H1 (cell line): ENCODE results near the gene PSMB9. TPM values are rescaled to one million over a fixed set of nuclear protein-coding genes. Genes with fewer than 3 reads are reported as not detected.

Experiments
- CTCF ChIA-PET: fragments of 300-600 bp; sonication (Branson Sonifier 250); formaldehyde crosslinking; loops from one replicate; lab custom pipeline; 2021; ENCODE audit not compliant: partially characterized antibody; lab: Charles Lee
- POLR2A ChIA-PET: fragments of 300-600 bp; sonication (Branson Sonifier 250); formaldehyde crosslinking; loops from one replicate; lab custom pipeline; 2021; ENCODE audit warnings: inconsistent platforms; ENCODE audit not compliant: partially characterized antibody; lab: Charles Lee
- DNase-seq, 2 experiments: peaks; one replicate each; pipeline versions ENCODE4 v3.0.0 to v3.0.0-alpha.2; 2010 to 2022; ENCODE audit warnings: low spot score in 2 of 2, low read depth in 1 of 2, mixed read lengths in 1 of 2
- FAIRE-seq: peaks from 2 replicates; lab custom pipeline; 2011; peaks lifted over from hg19 to GRCh38; lab: Jason Lieb, UNC
- H2AFZ ChIP-seq: 2 replicates; pipeline ENCODE4 v1.8.1; 2012; ENCODE audit warnings: low read length, inconsistent platforms
- H2AK5ac ChIP-seq: 2 replicates; pipeline ENCODE4 v1.6.1; 2013; ENCODE audit warnings: low read depth, low read length
- H2BK120ac ChIP-seq: replicated peaks from 2 replicates; pipeline ENCODE3; 2013; ENCODE audit warnings: low read depth, low read length, inconsistent platforms
- H2BK12ac ChIP-seq: 2 replicates; pipeline ENCODE4 v1.6.1; 2013; ENCODE audit warnings: low read depth, low read length
- H2BK15ac ChIP-seq: 2 replicates; pipeline ENCODE4 v1.6.1; 2013; ENCODE audit warnings: low read length
- H2BK20ac ChIP-seq: 2 replicates; pipeline ENCODE4 v1.6.1; 2013; ENCODE audit warnings: low read length
- H2BK5ac ChIP-seq: 2 replicates; pipeline ENCODE4 v1.6.1; 2013; ENCODE audit warnings: low read depth, low read length
- H3K14ac ChIP-seq: 2 replicates; pipeline ENCODE4 v1.6.1; 2013; ENCODE audit warnings: inconsistent platforms; ENCODE audit not compliant: insufficient read length
- H3K18ac ChIP-seq: 2 replicates; pipeline ENCODE4 v1.6.1; 2013; ENCODE audit warnings: low read length; ENCODE audit errors: extremely low read depth
- H3K23ac ChIP-seq: 2 replicates; pipeline ENCODE4 v1.6.1; 2013; ENCODE audit warnings: inconsistent platforms; ENCODE audit not compliant: insufficient read length
- H3K23me2 ChIP-seq: 2 replicates; pipeline ENCODE4 v1.6.1; 2013; ENCODE audit warnings: low read depth, low read length
- H3K27ac ChIP-seq: 2 replicates; pipeline ENCODE4 v1.6.1; 2011; ENCODE audit warnings: low read depth, low read length, inconsistent platforms
- H3K27me3 ChIP-seq, 4 experiments: replicated peaks in 1 of 4; 1 replicate in 1 of 4; 2 replicates in 3 of 4; pipeline versions ENCODE4 v1.6.1 to v1.8.1; 2011 to 2013; ENCODE audit warnings: low read length in 3 of 4, mild to moderate bottlenecking in 3 of 4, inconsistent platforms in 2 of 4, mixed read lengths in 2 of 4, moderate library complexity in 1 of 4; ENCODE audit not compliant: control insufficient read depth in 3 of 4, insufficient read depth in 3 of 4; ENCODE audit errors: extremely low read depth in 1 of 4
- H3K36me3 ChIP-seq, 4 experiments: 2 replicates each; pipeline versions ENCODE4 v1.6.1 to v1.8.1; 2011 to 2013; ENCODE audit warnings: mild to moderate bottlenecking in 4 of 4, low read length in 3 of 4, moderate library complexity in 2 of 4, control low read depth in 1 of 4, inconsistent platforms in 1 of 4; ENCODE audit not compliant: insufficient read depth in 4 of 4, control insufficient read depth in 2 of 4
- H3K4ac ChIP-seq: replicated peaks from 2 replicates; pipeline ENCODE3; 2013; ENCODE audit warnings: low read length, low read depth, mixed read lengths, inconsistent platforms; ENCODE audit not compliant: insufficient read length
- H3K4me1 ChIP-seq, 4 experiments: replicated peaks in 1 of 4; 1 replicate in 1 of 4; 2 replicates in 3 of 4; pipeline versions ENCODE4 v1.6.1 to v1.8.1; 2011 to 2013; ENCODE audit warnings: low read length in 3 of 4, inconsistent platforms in 2 of 4, mixed read lengths in 1 of 4; ENCODE audit not compliant: insufficient read depth in 4 of 4, control insufficient read depth in 3 of 4
- H3K4me2 ChIP-seq, 2 experiments: 2 replicates each; pipeline versions ENCODE4 v1.6.1 to v1.8.1; 2011 to 2013; ENCODE audit warnings: low read depth in 2 of 2, low read length in 2 of 2, control low read depth in 1 of 2, inconsistent platforms in 1 of 2, mild to moderate bottlenecking in 1 of 2; ENCODE audit not compliant: insufficient read depth in 1 of 2
- H3K4me3 ChIP-seq, 4 experiments: fragments of 200-600, 300-600 bp in 1 of 4; sonication (generic), shearing (Covaris generic), sonication (Bioruptor Twin) in 1 of 4; 2 replicates each; pipeline versions ENCODE4 v1.5.1 to v1.8.1; 2011 to 2016; ENCODE audit warnings: low read length in 4 of 4, low read depth in 3 of 4, control low read depth in 2 of 4, inconsistent platforms in 2 of 4, mild to moderate bottlenecking in 2 of 4, mixed read lengths in 1 of 4, moderate library complexity in 1 of 4; ENCODE audit not compliant: insufficient read depth in 2 of 4; ENCODE audit errors: extremely low read depth in 1 of 4
- H3K56ac ChIP-seq: replicated peaks from 2 replicates; pipeline ENCODE3; 2013; ENCODE audit warnings: low read depth, mild to moderate bottlenecking, mixed read lengths, low read length, inconsistent platforms; ENCODE audit not compliant: insufficient read length
- H3K79me1 ChIP-seq: 2 replicates; pipeline ENCODE4 v1.6.1; 2013; ENCODE audit warnings: low read depth, low read length, control low read depth
- H3K79me2 ChIP-seq, 2 experiments: 2 replicates each; pipeline versions ENCODE4 v1.6.1 to v1.8.1; 2012 to 2013; ENCODE audit warnings: low read length in 2 of 2, mild to moderate bottlenecking in 2 of 2, inconsistent platforms in 1 of 2; ENCODE audit not compliant: insufficient read depth in 2 of 2, control insufficient read depth in 1 of 2
- H3K9ac ChIP-seq, 4 experiments: replicated peaks in 1 of 4; 1 replicate in 1 of 4; 2 replicates in 3 of 4; pipeline versions ENCODE4 v1.6.1 to v1.8.1; 2011 to 2013; ENCODE audit warnings: low read depth in 3 of 4, low read length in 3 of 4, control low read depth in 2 of 4, mild to moderate bottlenecking in 2 of 4, moderate library complexity in 2 of 4, inconsistent platforms in 1 of 4; ENCODE audit errors: extremely low read depth in 1 of 4
- H3K9me3 ChIP-seq, 2 experiments: 2 replicates each; pipeline versions ENCODE4 v1.6.1 to v1.8.1; 2012 to 2013; ENCODE audit warnings: mild to moderate bottlenecking in 2 of 2, moderate library complexity in 2 of 2, control low read depth in 1 of 2, inconsistent platforms in 1 of 2, low read depth in 1 of 2, low read length in 1 of 2, mixed read lengths in 1 of 2; ENCODE audit not compliant: insufficient read depth in 2 of 2
- H4K20me1 ChIP-seq, 2 experiments: replicated peaks in 1 of 2; 2 replicates each; pipeline versions ENCODE3 to v1.8.1; 2011 to 2013; ENCODE audit warnings: inconsistent platforms in 2 of 2, low read length in 2 of 2, mild to moderate bottlenecking in 1 of 2; ENCODE audit not compliant: insufficient read depth in 2 of 2, control insufficient read depth in 1 of 2
- H4K5ac ChIP-seq: 2 replicates; pipeline ENCODE4 v1.6.1; 2013; ENCODE audit warnings: low read length, low read depth, mixed read lengths, inconsistent platforms; ENCODE audit not compliant: insufficient read length
- H4K8ac ChIP-seq: 2 replicates; pipeline ENCODE4 v1.8.0; 2013; ENCODE audit warnings: mild to moderate bottlenecking, moderate library complexity, low read length, inconsistent platforms; ENCODE audit not compliant: insufficient read depth; ENCODE audit errors: extremely low read depth
- H4K91ac ChIP-seq: replicated peaks from 2 replicates; pipeline ENCODE3; 2013; ENCODE audit warnings: low read length, mixed read lengths, inconsistent platforms; ENCODE audit not compliant: insufficient read length
- CHD1 ChIP-seq: IDR thresholded peaks from 2 replicates; pipeline ENCODE4 v1.6.1; 2012; ENCODE audit warnings: low read depth, low read length, improper control_type of control experiment
- EZH2 ChIP-seq: fragments of 200-600 bp; sonication (generic); IDR thresholded peaks from 2 replicates; pipeline ENCODE4 v1.7.1; 2012; ENCODE audit warnings: low read depth, mild to moderate bottlenecking, moderate library complexity, low read length, inconsistent platforms; ENCODE audit not compliant: severe bottlenecking
- JUND ChIP-seq: IDR thresholded peaks from 2 replicates; pipeline ENCODE4 v1.6.1; 2011; ENCODE audit warnings: mild to moderate bottlenecking, improper control_type of control experiment, low read length
- NANOG ChIP-seq: IDR thresholded peaks from 2 replicates; pipeline ENCODE4 v1.6.1; 2011; ENCODE audit warnings: low read length, low read depth, mild to moderate bottlenecking, inconsistent platforms; ENCODE audit not compliant: insufficient read depth, poor library complexity, severe bottlenecking
- PHF8 ChIP-seq: fragments of 200-600 bp; sonication (generic); conservative IDR thresholded peaks from 2 replicates; pipeline ENCODE4 v1.7.1; 2012; ENCODE audit warnings: low read depth, mild to moderate bottlenecking, inconsistent platforms, low read length, moderate library complexity
- RAD21 ChIP-seq, 2 experiments: IDR thresholded peaks in 1 of 2; conservative IDR thresholded peaks in 1 of 2; 2 replicates each; pipeline ENCODE4 v1.6.1; 2011; ENCODE audit warnings: low read depth in 2 of 2, low read length in 2 of 2, improper control_type of control experiment in 1 of 2, inconsistent platforms in 1 of 2, mild to moderate bottlenecking in 1 of 2, moderate library complexity in 1 of 2
- RFX5 ChIP-seq: IDR thresholded peaks from 2 replicates; pipeline ENCODE4 v1.6.1; 2011; ENCODE audit warnings: low read depth, low read length, improper control_type of control experiment, borderline replicate concordance
- SP1 ChIP-seq: IDR thresholded peaks from 2 replicates; pipeline ENCODE4 v1.6.1; 2011; ENCODE audit warnings: low read depth, low read length
- WGBS, 2 experiments: shearing (Covaris generic) in 1 of 2; methylation state at CpG; one replicate each; pipeline versions ENCODE4 v1.1.6 to v1.1.7; 2013 to 2015; ENCODE audit warnings: low lambda C conversion rate in 2 of 2, mixed read lengths in 2 of 2, inconsistent platforms in 1 of 2, low coverage in 1 of 2, missing lambda C conversion rate in 1 of 2; ENCODE audit not compliant: insufficient replicate concordance in 2 of 2, insufficient coverage in 1 of 2, insufficient read length in 1 of 2; ENCODE audit errors: extremely low coverage in 1 of 2, missing lambda C conversion rate in 1 of 2; 5-methylcytosine and 5-hydroxymethylcytosine counted together
- polyA plus RNA-seq, 7 experiments: library from polyadenylated mRNA; depleted of rRNA in 3 of 7; stranded (reverse) in 5 of 7; unstranded in 2 of 7; fragments of >200 nt in 5 of 7; fragments of 200-250 nt in 2 of 7; gene quantifications; 1 replicate in 5 of 7; 2 replicates in 1 of 7; 4 replicates in 1 of 7; pipeline versions ENCODE4 v1.2.1 to v1.2.3, GENCODE V29; 2011 to 2013; ENCODE audit warnings: missing spikeins in 2 of 7, mixed read lengths in 2 of 7
- total RNA-seq: library from RNA; stranded (reverse); fragmentation: NEBNext Ultra II Directional; extraction: Animal tissue kit (Norgen Biotek cat#: 25700); gene quantifications from 2 replicates; pipeline ENCODE4 v1.2.1, GENCODE V29; 2021

Gene PSMB9
- total and polyA plus RNA-seq, 2 of the 8 experiments (the other 6 are each of a cell fraction or from before 2014, with no cell fraction given), result 4.5 to 22.8 TPM

- 89% methylated on average over 2 of the region's 2 CpGs; no CpG with 5 or more reads in 1 of the 2 experiments for WGBS, 2 experiments
- Histone ChIP-seq H3K79me2 (no peaks in the 10 kb centered on the region), H2BK20ac (no peak overlapping the region), H2BK120ac (no peak overlapping the region), H3K4me3 (no peak overlapping the region), H4K8ac (no peak overlapping the region), H2AFZ (no peak overlapping the region)
- TF ChIP-seq PHF8 (no peak), CHD1 (no peak), RFX5 (no peak), NANOG (no peak), SP1 (no peak), RAD21 (IDR thresholded peaks at IDR 0.05 in 1 of 2, conservative IDR thresholded peaks at IDR 0.05 in 1 of 2; ENCODE audit: low read depth in 2 of 2, low read length in 2 of 2) (no peak), JUND (no peak), EZH2 (no peak)
- TF ChIP-seq, all 59 proteins: peak for 0
- no peak overlapping the region for H3K27ac ChIP-seq
- ChIA-PET CTCF (interaction anchor here (1.0 to 1.4 kb wide), 2 partner anchors 25 to 39 kb away, joined by 3 to 5 read pairs; no protein-coding TSS in a partner anchor), POLR2A (interaction anchor here (0.7 kb wide), 1 partner anchor 24 kb away, joined by 3 read pairs; no protein-coding TSS in a partner anchor)
- H4K91ac ChIP-seq, result no peak overlapping the region
- H3K36me3 ChIP-seq, result no peaks in the 10 kb centered on the region
- H2AK5ac ChIP-seq, result no peak overlapping the region
- no peak overlapping the region for H3K23ac ChIP-seq
- H3K4ac ChIP-seq, result no peak overlapping the region
- H2BK15ac ChIP-seq, result no peak overlapping the region
- no peaks in the 10 kb centered on the region for H4K20me1 ChIP-seq
- H3K23me2 ChIP-seq, result no peaks in the 10 kb centered on the region
- H3K4me1 ChIP-seq, result no peaks in the 10 kb centered on the region
- no peak overlapping the region for H3K4me2 ChIP-seq
- H3K14ac ChIP-seq, result no peak overlapping the region
- H3K79me1 ChIP-seq, result no peaks in the 10 kb centered on the region
- no peak overlapping the region for H2BK5ac ChIP-seq
- no peaks in the 10 kb centered on the region for H3K9me3 ChIP-seq
- DNase-seq (no peak), FAIRE-seq (no peak)
- H4K5ac ChIP-seq, result no peak overlapping the region
- H3K18ac ChIP-seq, result no peak overlapping the region
- H3K56ac ChIP-seq, result no peak overlapping the region
- no peaks in the 10 kb centered on the region for H3K27me3 ChIP-seq
- H2BK12ac ChIP-seq, result no peak overlapping the region
- no peak overlapping the region for H3K9ac ChIP-seq
These were observed 54.9 kb downstream of the PSMB9 start for GRCh38 chr6:32908897-32909296.
